Stimulated activated CD8-positive, alpha-beta memory T cell treated with anti-CD3 and anti-CD28 coated beads, Interleukin-12 subunit alpha, Interleukin-12 subunit beta, amount 100 ng/mL, for 4 hours (primary cell): ENCODE data around the gene CCER1.
"Not testable (repeated sequence)": the region's sequence is repeated elsewhere in the genome, so short reads cannot be mapped to it uniquely, and the experiment has no call there.

Source experiments
- DNase-seq: peaks from one replicate; pipeline ENCODE4 v3.0.0-alpha.2; 2020; ENCODE audit warnings: low read depth

Gene CCER1

DNA sequence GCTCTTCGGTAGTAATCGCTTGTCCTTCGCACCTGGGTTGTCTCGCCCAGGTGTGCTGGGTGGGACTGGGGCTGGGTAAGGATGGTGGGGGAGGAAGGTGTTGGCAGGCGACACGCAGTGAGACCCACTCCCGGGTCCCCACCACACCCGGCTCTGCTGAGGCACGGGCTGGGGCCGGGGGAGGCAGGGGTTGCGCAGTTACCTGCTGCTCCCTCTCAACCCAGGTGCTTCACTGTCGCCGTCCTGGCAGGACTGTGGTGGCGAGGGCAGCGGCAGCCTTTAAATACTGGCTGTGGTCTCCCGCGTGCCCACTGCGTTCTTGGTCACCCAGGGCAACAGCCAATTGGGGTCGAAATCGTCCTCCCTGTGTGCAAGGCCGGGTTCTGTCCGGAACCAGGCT lies at the start of gene CCER1:
Gene CCER1, minus strand, starts transcription at position 256 of the 400 bp plus-strand sequence. CDS start 434 bp downstream, outside the sequence.
- no peak for DNase-seq

DNA sequence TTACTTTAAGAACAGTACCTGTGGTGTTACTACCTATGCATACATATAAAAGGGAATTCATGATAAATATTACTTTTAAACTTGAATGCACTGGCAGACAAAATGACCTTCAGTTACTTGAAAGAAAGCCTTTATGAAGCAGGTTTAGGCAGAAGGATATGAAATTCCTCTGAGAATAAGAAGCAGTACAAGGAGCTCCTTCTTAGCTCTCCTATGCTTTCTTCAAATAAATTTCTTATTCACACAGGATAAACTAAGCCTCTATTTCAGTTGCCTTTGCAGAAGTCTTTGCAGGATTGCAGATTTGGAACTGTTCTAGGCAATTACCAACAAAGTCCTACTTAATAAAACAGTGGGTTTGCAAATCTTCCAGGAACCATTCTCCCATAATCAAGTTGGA lies 48.8 kb upstream of the CCER1 start:
- no peak for DNase-seq

DNA sequence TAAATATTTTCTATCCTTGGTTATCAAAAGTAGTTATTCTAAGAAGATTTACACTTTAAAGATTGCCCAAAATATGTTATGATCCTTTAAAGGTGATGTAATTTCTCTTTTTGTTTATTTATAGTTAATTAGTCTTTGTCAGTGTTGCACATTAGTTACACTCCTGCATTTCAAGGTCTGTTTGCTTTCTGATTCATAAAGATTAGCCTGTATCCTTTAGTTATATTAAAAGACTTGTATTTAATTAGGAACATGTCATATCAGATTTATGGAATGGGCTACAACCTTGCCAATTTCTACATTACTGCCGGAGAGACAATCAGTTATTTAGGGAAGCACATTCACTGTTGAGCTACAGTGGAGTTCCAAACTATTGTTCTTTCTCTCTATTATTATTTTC lies 46.3 kb upstream of the CCER1 start:
- DNase-seq: no peak

DNA sequence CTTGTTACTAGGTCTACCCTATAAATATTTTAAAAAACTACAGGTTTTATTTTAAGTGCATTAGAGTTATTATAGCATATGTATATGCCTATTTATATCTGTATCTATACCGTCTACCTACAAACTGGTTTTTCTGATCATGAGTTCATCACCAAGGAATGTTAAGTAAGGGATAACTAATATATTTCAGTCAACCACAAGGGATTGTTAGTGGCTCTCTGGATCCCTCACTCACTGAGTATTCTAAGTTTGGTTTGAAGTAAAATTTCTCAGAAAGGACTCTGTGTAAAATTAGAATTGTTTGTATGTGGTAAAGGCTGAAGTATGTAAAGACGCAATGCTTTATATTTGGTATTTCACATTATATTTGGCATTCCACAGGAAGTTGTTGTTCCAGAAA lies 45.0 kb upstream of the CCER1 start:
- DNase-seq: no peak

DNA sequence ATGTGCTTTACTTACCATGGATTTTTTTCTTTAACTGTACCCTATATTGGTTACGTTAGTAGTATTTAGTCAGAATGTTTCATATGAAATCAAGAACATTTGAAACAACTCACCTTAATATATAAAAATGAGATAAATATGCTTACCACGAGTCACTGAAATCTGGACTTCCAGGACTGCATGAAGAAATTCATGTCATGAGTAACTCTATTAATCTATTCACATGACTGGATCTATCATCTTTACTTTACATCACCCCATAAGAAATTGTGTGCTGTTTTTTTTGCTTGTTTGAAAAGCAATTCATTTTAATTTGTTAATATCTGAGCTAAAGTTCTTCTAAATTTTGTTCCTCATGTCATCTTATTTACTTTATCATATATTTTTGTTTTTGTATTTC lies 44.6 kb upstream of the CCER1 start:
- DNase-seq: no peak

GRCh38 chr12:90995010-90995409 lies 40.0 kb upstream of the CCER1 start:
- no peak for DNase-seq

GRCh38 chr12:90991952-90992465 lies 37.0 kb upstream of the CCER1 start:
- DNase-seq: no peak

- DNase-seq: no peak
These were observed 35.6 kb upstream of the CCER1 start for GRCh38 chr12:90990611-90991010.

DNA sequence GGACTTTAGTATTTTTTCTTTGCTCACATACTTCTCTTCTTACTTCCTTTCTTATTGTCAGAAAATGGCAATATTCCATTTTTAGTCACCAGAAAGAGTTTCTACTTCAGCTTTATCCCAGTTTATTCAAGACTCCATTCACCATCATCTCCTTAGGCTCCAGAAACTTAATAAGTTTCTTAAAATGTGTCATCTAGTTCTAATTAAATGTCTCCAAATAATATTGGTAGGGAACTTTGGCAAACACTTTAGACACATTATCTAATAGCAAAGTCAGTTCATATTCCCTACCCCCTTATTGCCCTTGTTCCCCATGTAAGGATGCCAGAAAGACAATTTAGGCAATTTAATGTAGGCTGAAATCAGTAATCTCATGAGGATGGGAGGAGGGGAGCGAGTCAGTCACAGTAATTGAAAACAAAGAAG lies 34.7 kb upstream of the CCER1 start:
- no peak for DNase-seq

DNA sequence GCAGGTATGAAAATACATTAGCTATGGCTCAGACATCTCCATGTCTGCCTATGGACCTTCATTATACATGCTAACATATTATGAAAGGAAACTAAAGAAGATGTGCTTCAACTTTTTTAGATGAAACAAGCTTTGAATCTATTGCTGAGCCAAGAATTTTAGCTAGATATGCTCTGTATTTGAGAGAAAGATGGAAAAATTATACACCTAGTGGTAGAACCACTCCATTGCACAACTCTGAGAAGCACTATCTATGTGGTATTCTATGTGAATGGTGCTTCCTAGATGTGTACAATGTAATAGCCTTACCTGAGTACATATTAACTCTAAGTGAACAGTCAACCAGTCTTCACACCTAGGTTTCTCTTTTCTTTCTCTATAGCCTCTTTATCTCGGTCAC lies 32.5 kb upstream of the CCER1 start:
- no peak for DNase-seq

- no peak for DNase-seq
These were observed 32.1 kb upstream of the CCER1 start for GRCh38 chr12:90987101-90987500.

DNA sequence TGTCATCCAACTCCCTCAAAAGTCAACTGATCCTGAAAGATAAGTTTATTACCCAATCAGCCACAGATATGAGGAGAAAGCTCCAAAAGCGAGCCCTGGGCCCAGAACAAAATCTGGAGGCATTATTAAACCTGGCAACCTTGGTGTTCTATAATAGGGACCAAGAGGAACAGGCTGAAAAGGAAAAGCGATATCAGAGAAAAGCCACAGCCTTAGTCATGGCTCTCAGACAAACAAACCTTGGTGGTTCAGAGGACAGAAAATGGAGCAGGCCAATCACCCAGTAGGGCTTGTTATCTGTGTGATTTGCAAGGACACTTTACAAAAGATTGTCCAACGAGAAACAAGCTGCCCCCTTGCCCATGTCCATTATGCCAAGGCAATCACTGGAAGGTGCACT lies 30.4 kb upstream of the CCER1 start:
- not testable (repeated sequence) for DNase-seq

DNA sequence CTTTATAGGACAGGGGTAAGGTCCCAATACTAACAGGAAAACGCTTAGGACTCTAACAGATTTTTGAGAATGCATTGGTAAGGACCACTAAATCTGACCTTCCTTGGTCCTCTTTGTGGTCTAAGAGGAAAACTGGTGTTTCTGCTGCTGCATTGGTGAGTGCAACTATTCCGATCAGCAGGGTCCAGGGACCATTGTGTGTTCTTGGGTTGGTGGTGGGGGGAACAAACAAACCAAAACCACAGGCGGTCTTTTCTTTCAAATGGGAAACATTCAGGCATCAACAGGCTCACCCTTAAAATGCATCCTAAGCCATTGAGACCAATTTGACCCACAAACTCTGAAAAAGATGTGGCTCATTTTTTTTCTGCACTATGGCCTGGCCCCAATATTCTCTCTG lies 29.1 kb upstream of the CCER1 start:
- no peak for DNase-seq

DNA sequence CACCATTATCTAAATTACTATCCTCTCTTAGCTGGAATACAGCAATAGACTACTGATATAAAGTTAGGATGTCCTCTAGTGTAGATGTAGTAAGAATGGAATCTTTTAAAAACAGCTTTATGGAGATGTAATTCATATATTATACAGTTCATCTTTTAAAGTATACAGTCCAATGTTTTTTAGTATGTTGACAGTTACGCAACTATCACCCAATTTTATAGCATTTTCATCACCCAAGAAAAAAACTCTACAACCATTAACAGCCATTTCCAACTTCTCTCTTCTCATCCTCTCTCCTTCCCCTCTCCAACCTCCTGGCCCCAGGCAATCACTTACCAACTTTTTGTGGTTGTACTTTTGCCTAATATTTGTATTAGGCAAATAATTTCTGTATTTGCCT lies 27.2 kb upstream of the CCER1 start:
- no peak for DNase-seq

- DNase-seq: no peak
These were observed 25.0 kb upstream of the CCER1 start for GRCh38 chr12:90979951-90980350.

- no peak for DNase-seq
These were observed 24.0 kb upstream of the CCER1 start for GRCh38 chr12:90979019-90979418.

DNA sequence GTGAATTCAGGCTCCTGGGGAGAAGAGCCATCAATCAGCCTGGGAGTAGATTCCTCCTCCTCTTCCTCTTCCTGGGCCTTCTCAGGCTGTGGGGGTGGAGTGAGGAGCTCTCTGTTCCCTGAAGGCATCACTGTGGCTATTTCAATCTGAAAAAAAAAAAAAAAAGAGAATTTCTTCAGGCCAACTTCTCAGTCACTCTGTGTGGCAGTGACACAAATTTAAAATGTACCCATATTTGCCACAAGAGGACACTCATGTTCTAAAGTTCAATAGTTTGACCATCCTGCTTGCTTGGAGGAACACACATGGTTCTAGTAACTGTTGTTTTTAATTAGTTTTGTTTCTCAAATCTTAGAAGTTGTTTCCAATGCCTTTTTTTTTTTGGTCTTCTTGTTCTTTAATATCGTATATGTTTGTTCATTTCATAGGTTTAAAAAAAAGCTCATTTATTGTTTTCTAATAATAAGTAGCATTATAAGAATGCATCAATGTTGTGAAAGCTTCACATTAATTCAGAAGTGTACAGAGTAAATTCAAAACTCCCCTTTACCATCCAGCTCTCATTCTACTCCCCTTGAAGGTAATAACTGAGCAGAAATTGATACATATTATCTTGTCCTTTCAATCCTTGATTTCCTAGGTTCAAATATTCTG lies 23.3 kb upstream of the CCER1 start:
- DNase-seq: no peak

DNA sequence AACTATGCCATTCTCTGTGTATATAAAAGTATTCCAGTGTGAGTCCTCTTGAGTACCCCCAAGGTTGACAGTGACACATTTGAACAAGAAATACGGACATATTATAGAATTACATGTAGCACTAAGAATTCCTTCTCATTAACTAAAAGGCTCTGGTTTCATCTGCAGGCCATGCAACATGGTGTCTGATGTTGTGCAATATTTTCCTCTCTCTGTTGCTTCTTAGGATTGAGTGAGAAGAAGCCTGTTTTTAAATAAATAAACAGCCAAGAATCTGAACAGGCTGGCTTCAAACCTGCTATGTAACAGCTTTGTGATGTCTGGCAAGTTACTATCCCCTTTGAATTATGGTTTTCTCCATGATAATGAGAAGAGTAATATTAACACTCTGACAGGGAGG lies 22.2 kb upstream of the CCER1 start:
- DNase-seq: no peak

DNA sequence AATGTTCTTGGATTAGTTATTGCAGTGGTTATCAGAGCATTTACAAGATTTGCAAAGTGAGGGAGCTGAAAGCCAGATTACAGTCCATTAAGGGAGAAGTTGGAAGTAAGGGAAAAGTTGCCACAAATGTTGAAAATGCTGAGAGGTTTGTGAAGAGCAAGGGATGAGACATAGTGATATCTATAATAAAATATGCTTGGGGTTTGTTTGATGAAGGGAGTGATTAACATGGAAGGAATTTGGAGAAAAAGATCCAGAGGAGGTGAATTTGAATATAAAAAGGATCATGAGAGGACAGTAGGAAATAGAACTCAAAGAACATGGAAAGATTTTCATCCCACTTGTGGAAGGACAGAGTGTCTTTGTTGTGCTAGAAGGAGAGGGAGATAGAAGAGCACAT lies 19.3 kb upstream of the CCER1 start:
- DNase-seq: no peak

DNA sequence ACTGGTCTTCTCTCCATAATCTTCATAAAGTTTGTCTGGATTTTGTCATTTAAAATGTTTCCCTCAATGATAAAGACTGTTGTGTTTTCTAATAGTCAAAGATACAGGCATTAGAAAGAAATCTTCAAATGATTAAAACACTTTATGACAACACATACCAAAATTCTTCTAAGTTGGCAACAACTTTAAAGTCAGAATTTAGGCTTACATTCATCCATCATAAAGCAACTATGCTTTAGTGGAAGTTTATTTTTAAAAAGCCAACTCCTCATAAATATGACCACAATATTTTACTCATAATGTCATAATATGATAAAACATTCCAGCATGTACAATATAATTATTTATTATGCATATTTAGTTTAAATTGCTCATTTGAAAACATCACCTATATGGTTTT lies 17.2 kb upstream of the CCER1 start:
- DNase-seq: no peak

- DNase-seq: no peak
These were observed 15.9 kb upstream of the CCER1 start for GRCh38 chr12:90970911-90971310.

- DNase-seq: no peak
These were observed 15.5 kb upstream of the CCER1 start for GRCh38 chr12:90970471-90970870.

- DNase-seq: no peak
These were observed 14.9 kb upstream of the CCER1 start for GRCh38 chr12:90969851-90970250.

GRCh38 chr12:90969346-90969745 lies 14.4 kb upstream of the CCER1 start:
- no peak for DNase-seq
